Measurements from ENCODE around the gene HSPE1. TPM values are rescaled to one million over a fixed set of nuclear protein-coding genes. Genes with fewer than 3 reads are reported as not detected.

HSPE1 gene
- total and polyA plus RNA-seq, 2 experiments from 2014 or later = 175 to 620 TPM

DNA sequence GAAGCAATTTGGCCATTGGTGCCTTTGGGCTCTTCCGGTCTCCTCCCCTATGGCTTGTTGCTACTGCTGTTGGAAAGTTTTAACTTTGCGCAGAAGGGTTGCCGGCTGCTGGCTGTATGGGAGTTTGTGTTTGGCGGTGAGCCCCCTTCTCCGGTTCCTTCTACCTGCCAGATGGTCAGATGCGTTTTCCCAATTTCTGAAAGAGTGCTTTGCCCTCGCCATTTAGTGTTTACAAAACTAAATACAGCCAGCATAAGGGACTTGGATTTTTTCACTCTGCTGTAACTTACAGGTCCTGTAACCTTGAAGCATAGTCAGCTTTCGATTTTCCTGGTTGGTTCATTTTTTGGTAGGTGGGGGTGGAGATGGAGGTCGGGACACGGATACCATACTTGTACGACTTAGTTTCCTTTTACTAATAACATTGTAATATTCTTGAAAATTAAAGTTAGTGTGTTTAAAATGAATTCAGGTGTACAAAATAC, 46.2 kb upstream of the HSPE1 start:
- Histone ChIP-seq H3K9me3 (ENCODE audit: low read depth) (no peaks in the 10 kb centered on the region), H3K27me3 (no peaks in the 10 kb centered on the region), H3K4me1 (ENCODE audit: low read depth) (peaks cover 8% of the 10 kb centered on the region), H3K4me3 (peak overlapping the region; percentile 90), H3K36me3 (no peaks in the 10 kb centered on the region), H3K27ac (peak overlapping the region; percentile 97)
- TF ChIP-seq, protein P1, sequence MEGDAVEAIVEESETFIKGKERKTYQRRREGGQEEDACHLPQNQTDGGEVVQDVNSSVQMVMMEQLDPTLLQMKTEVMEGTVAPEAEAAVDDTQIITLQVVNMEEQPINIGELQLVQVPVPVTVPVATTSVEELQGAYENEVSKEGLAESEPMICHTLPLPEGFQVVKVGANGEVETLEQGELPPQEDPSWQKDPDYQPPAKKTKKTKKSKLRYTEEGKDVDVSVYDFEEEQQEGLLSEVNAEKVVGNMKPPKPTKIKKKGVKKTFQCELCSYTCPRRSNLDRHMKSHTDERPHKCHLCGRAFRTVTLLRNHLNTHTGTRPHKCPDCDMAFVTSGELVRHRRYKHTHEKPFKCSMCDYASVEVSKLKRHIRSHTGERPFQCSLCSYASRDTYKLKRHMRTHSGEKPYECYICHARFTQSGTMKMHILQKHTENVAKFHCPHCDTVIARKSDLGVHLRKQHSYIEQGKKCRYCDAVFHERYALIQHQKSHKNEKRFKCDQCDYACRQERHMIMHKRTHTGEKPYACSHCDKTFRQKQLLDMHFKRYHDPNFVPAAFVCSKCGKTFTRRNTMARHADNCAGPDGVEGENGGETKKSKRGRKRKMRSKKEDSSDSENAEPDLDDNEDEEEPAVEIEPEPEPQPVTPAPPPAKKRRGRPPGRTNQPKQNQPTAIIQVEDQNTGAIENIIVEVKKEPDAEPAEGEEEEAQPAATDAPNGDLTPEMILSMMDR (IDR thresholded peaks at IDR 0.05; ENCODE audit: low read depth, low read length) = no peak
- DNase-seq (ENCODE audit: low read depth in 1 of 2, low spot score in 1 of 2) = peak in 1 of 2 donors; percentile 85

DNA sequence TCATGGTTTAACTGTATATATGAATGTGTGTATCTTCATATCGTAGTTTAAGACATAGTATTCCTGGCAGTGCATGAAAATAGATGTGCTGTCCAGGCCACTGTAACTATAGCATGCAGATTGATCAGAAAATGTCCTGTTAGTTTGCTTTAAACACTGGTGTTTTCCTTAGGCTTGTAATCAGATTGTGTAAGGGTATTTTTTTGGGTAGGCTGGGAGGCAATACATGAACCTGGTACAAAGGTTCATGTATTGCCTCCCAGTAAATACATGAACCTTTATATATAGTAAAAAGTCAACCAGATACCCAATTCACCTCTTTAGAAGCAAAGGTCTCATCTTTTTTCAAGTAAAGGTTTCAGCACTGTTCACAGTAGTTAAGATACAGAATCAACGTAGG, 45.3 kb upstream of the HSPE1 start:
- Histone ChIP-seq H3K9me3 (ENCODE audit: low read depth) (no peaks in the 10 kb centered on the region), H3K4me3 (peak overlapping the region; percentile 90), H3K27me3 (no peaks in the 10 kb centered on the region), H3K27ac (peak overlapping the region; percentile 97), H3K4me1 (ENCODE audit: low read depth) (peaks cover 8% of the 10 kb centered on the region), H3K36me3 (no peaks in the 10 kb centered on the region)
- no peak for DNase-seq (ENCODE audit: low read depth in 1 of 2, low spot score in 1 of 2)
- TF ChIP-seq, protein P1 (IDR thresholded peaks at IDR 0.05; ENCODE audit: low read depth, low read length) = no peak

- Histone ChIP-seq H3K27me3 (no peaks in the 10 kb centered on the region), H3K4me1 (ENCODE audit: low read depth) (peaks cover 8% of the 10 kb centered on the region), H3K4me3 (no peak overlapping the region), H3K36me3 (peaks cover 3% of the 10 kb centered on the region), H3K27ac (no peak overlapping the region), H3K9me3 (ENCODE audit: low read depth) (no peaks in the 10 kb centered on the region)
- TF ChIP-seq, protein P1 (IDR thresholded peaks at IDR 0.05; ENCODE audit: low read depth, low read length) = no peak
- DNase-seq (ENCODE audit: low read depth in 1 of 2, low spot score in 1 of 2) = no peak
These were observed 44.8 kb upstream of the HSPE1 start for GRCh38 chr2:197455428-197455827.

GRCh38 chr2:197460649-197461048, 39.5 kb upstream of the HSPE1 start:
- no peak overlapping the region for H3K27ac ChIP-seq
- H3K27me3 ChIP-seq = no peaks in the 10 kb centered on the region
- TF ChIP-seq, protein P1 (IDR thresholded peaks at IDR 0.05; ENCODE audit: low read depth, low read length) = no peak
- no peaks in the 10 kb centered on the region for H3K9me3 ChIP-seq (ENCODE audit: low read depth)
- DNase-seq (ENCODE audit: low read depth in 1 of 2, low spot score in 1 of 2) = no peak
- peaks cover 17% of the 10 kb centered on the region for H3K36me3 ChIP-seq
- no peaks in the 10 kb centered on the region for H3K4me1 ChIP-seq (ENCODE audit: low read depth)
- H3K4me3 ChIP-seq = no peak overlapping the region

DNA sequence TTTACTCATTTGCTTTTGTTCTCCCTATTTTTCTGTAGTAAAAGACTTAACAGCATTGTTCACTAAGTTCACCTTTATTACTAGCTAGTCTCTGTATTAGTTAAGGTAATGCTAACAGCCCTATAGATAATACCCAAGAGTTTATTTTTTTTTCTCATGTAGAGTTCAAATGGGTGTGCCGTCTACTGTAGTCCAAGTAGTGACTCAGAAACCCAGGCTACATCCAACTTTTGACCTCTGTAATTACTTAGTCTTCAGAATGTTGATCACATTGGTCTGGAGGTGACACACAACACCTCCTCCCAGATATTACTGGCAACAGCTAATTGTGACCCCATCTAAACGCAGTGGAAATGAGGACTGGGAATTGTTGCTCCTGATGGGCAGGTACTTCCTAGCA, 39.1 kb upstream of the HSPE1 start:
- TF ChIP-seq, protein P1 (IDR thresholded peaks at IDR 0.05; ENCODE audit: low read depth, low read length) = no peak
- no peak for DNase-seq (ENCODE audit: low read depth in 1 of 2, low spot score in 1 of 2)
- no peak overlapping the region for H3K27ac ChIP-seq
- H3K9me3 ChIP-seq (ENCODE audit: low read depth) = no peaks in the 10 kb centered on the region
- peaks cover 17% of the 10 kb centered on the region for H3K36me3 ChIP-seq
- no peaks in the 10 kb centered on the region for H3K4me1 ChIP-seq (ENCODE audit: low read depth)
- H3K4me3 ChIP-seq = no peak overlapping the region
- no peaks in the 10 kb centered on the region for H3K27me3 ChIP-seq
